ENCODE data around the gene SPIRE2. TPM values are rescaled to one million over a fixed set of nuclear protein-coding genes. Genes with fewer than 3 reads are reported as not detected.
A peak's percentile ranks its signal among the peaks of the same experiment; 100 is the strongest.
"Not testable (repeated sequence)": the region's sequence is repeated elsewhere in the genome, so short reads cannot be mapped to it uniquely, and the experiment has no call there.

The SPIRE2 gene
- total and polyA plus RNA-seq, 2 experiments from 2014 or later = 18.4 to 21.7 TPM

GRCh38 chr16:89815639-89816348 lies 12.5 kb upstream of the SPIRE2 start:
- peak overlapping the region; percentile 75 for H3K4me3 ChIP-seq
- no peak for DNase-seq (ENCODE audit: low spot score)
- H3K4me2 ChIP-seq = peak overlapping the region; percentile 97
- WGBS (ENCODE audit: low lambda C conversion rate, missing lambda C conversion rate) = 11% methylated on average over 44 of the region's 65 CpGs
- no peak overlapping the region for H3K27ac ChIP-seq
- TF ChIP-seq EZH2 (IDR thresholded peaks at IDR 0.05; ENCODE audit: borderline replicate concordance) (no peak), CTCF (IDR thresholded peaks at IDR 0.05; ENCODE audit: poor library complexity) (no peak), EZH2phosphoT487 (IDR thresholded peaks at IDR 0.05; ENCODE audit: low read depth, severe bottlenecking, unreplicated experiment) (no peak)
- H3K36me3 ChIP-seq (replicated peaks; ENCODE audit: insufficient read depth, low read depth) = no peaks in the 10 kb centered on the region
- peak overlapping the region; percentile 95 for H2AFZ ChIP-seq
- H4K20me1 ChIP-seq (ENCODE audit: insufficient read depth, poor library complexity, severe bottlenecking) = no peaks in the 10 kb centered on the region
- H3K79me2 ChIP-seq = peaks cover 26% of the 10 kb centered on the region
- no peaks in the 10 kb centered on the region for H3K9me3 ChIP-seq (ENCODE audit: low read depth)
- no peaks in the 10 kb centered on the region for H3K9me2 ChIP-seq (replicated peaks; ENCODE audit: insufficient read depth)
- peaks cover 3% of the 10 kb centered on the region for H3K4me1 ChIP-seq (ENCODE audit: insufficient read depth)
- H3K27me3 ChIP-seq = no peaks in the 10 kb centered on the region

GRCh38 chr16:89818851-89819403 lies 9.3 kb upstream of the SPIRE2 start:
- H2AFZ ChIP-seq; H3K36me3 ChIP-seq (replicated peaks; ENCODE audit: insufficient read depth, low read depth); H3K27me3 ChIP-seq; DNase-seq (ENCODE audit: low spot score); H3K9me3 ChIP-seq (ENCODE audit: low read depth); H3K4me3 ChIP-seq; H4K20me1 ChIP-seq (ENCODE audit: insufficient read depth, poor library complexity, severe bottlenecking); H3K27ac ChIP-seq; H3K9me2 ChIP-seq (replicated peaks; ENCODE audit: insufficient read depth): not testable (repeated sequence)
- Histone ChIP-seq H3K4me2 (peak overlapping the region; percentile 60), H3K79me2 (peaks cover 26% of the 10 kb centered on the region), H3K4me1 (ENCODE audit: insufficient read depth) (peaks cover 25% of the 10 kb centered on the region)
- 66% methylated on average over 14 of the region's 14 CpGs for WGBS (ENCODE audit: low lambda C conversion rate, missing lambda C conversion rate)

DNA sequence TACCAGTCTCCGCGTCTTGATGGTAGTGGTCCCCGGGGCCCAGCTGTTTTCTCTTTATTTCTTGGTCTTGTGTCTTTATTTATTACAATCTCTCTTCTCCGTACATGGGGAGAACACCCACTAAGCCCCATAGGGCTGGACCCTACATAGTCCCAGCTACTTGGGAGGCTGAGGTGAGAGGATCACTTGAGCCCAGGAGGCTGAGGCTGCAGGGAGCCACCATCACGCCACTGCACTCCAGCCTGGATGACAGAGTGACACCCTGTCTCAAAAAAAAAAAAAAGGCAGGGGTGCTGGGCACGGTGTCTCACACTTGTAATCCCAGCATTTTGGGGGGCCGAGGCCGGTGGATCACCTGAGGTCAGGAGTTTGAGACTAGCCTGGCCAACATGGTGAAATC lies 8.8 kb upstream of the SPIRE2 start:
- not testable (repeated sequence) for H3K9me3 ChIP-seq (ENCODE audit: low read depth); H4K20me1 ChIP-seq (ENCODE audit: insufficient read depth, poor library complexity, severe bottlenecking); H3K27ac ChIP-seq; H2AFZ ChIP-seq; H3K4me3 ChIP-seq; H3K27me3 ChIP-seq; DNase-seq (ENCODE audit: low spot score); H3K9me2 ChIP-seq (replicated peaks; ENCODE audit: insufficient read depth); H3K36me3 ChIP-seq (replicated peaks; ENCODE audit: insufficient read depth, low read depth)
- Histone ChIP-seq H3K4me2 (peak overlapping the region; percentile 60), H3K4me1 (ENCODE audit: insufficient read depth) (peaks cover 26% of the 10 kb centered on the region), H3K79me2 (peaks cover 24% of the 10 kb centered on the region)
- WGBS (ENCODE audit: low lambda C conversion rate, missing lambda C conversion rate) = over 99% methylated on average over 8 of the region's 8 CpGs

DNA sequence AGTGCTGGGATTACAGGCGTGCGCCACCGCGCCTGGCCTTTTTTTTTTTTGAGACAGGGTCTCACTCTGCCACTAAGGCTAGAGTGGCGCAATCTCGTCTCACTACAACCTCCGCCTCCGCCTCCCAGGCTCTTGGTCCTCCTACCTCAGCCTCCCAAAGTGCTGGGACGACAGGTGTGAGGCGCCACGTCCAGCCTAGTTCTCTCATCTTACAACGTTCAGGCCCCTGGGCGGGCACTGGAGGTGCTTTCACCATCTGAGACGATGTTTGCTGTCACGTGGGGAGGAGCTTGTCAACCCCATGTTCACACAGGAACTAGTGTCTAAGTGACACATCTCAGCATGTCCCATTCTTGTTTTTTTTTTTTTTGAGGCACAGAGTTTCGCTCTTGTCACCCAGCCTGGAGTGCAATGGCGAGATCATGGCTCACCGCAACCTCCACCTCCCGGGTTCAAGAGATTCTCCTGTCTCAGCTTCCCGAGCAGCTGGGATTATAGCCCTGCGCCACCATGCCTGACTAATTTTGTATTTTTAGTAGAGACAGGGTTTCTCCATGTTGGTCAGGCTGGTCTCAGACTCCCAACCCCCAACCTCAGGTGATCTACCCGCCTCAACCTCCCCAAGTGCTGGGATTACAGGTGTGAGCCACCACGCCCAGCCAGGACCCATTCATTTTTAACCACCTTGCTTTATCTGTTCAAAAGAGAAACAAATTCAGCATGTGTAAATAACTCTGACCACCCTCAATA lies 6.7 kb upstream of the SPIRE2 start:
- no peaks in the 10 kb centered on the region for H3K27me3 ChIP-seq
- 95% methylated on average over 23 of the region's 23 CpGs for WGBS (ENCODE audit: low lambda C conversion rate, missing lambda C conversion rate)
- H3K79me2 ChIP-seq = peaks cover 14% of the 10 kb centered on the region
- H3K9me2 ChIP-seq (replicated peaks; ENCODE audit: insufficient read depth) = no peaks in the 10 kb centered on the region
- H3K9me3 ChIP-seq (ENCODE audit: low read depth) = no peaks in the 10 kb centered on the region
- H2AFZ ChIP-seq = no peak overlapping the region
- TF ChIP-seq CTCF (IDR thresholded peaks at IDR 0.05; ENCODE audit: poor library complexity) = no peak
- no peak for TF ChIP-seq EZH2phosphoT487 (IDR thresholded peaks at IDR 0.05; ENCODE audit: low read depth, severe bottlenecking, unreplicated experiment)
- TF ChIP-seq EZH2 (IDR thresholded peaks at IDR 0.05; ENCODE audit: borderline replicate concordance) = no peak
- DNase-seq (ENCODE audit: low spot score) = no peak
- H3K36me3 ChIP-seq (replicated peaks; ENCODE audit: insufficient read depth, low read depth) = no peaks in the 10 kb centered on the region
- no peak overlapping the region for H3K4me3 ChIP-seq
- peak overlapping the region; percentile 67 for H3K4me2 ChIP-seq
- H4K20me1 ChIP-seq (ENCODE audit: insufficient read depth, poor library complexity, severe bottlenecking) = no peaks in the 10 kb centered on the region
- peaks cover 26% of the 10 kb centered on the region for H3K4me1 ChIP-seq (ENCODE audit: insufficient read depth)
- H3K27ac ChIP-seq = peak overlapping the region; percentile 96

All from hepatocyte (in vitro differentiated cells).